Endothelial cell of hepatic sinusoid (primary cell): Measurements from ENCODE around the gene ACSS3.
"Not testable (repeated sequence)": the region's sequence is repeated elsewhere in the genome, so short reads cannot be mapped to it uniquely, and the experiment has no call there.

ENCODE experiments used
- in situ Hi-C: cut with HindIII; loops from 2 replicates; pipeline ENCODE4 v1.10.0; 2017; ENCODE audit warnings: low sequenced_read_pairs

Gene ACSS3

GRCh38 chr12:81092053-81092452, 14.2 kb downstream of the ACSS3 start:
- in situ Hi-C loops, result no loop called here

GRCh38 chr12:81094718-81095360, 17.0 kb downstream of the ACSS3 start:
- in situ Hi-C loops, result no loop called here

- in situ Hi-C loops, result no loop called here
These were observed 17.8 kb downstream of the ACSS3 start for GRCh38 chr12:81095501-81096232.

GRCh38 chr12:81105687-81106086, 27.8 kb downstream of the ACSS3 start:
- in situ Hi-C loops, result no loop called here

GRCh38 chr12:81114226-81114625, 36.3 kb downstream of the ACSS3 start:
- in situ Hi-C loops, result no loop called here

- in situ Hi-C loops, result not testable (repeated sequence)
These were observed 41.2 kb downstream of the ACSS3 start for GRCh38 chr12:81119069-81119468.

GRCh38 chr12:81120961-81121360, 43.1 kb downstream of the ACSS3 start:
- in situ Hi-C loops, result no loop called here

- in situ Hi-C loops, result no loop called here
These were observed 45.7 kb downstream of the ACSS3 start for GRCh38 chr12:81123611-81124010.

- in situ Hi-C loops, result no loop called here
These were observed 47.8 kb downstream of the ACSS3 start for GRCh38 chr12:81125691-81126090.

- in situ Hi-C loops, result no loop called here
These were observed 51.2 kb downstream of the ACSS3 start for GRCh38 chr12:81128930-81129554.

GRCh38 chr12:81136519-81136918, 58.6 kb downstream of the ACSS3 start:
- in situ Hi-C loops, result no loop called here

- in situ Hi-C loops, result no loop called here
These were observed 59.9 kb downstream of the ACSS3 start for GRCh38 chr12:81137801-81138200.

- in situ Hi-C loops, result no loop called here
These were observed 63.3 kb downstream of the ACSS3 start for GRCh38 chr12:81141217-81141616.

GRCh38 chr12:81143057-81143456, 65.2 kb downstream of the ACSS3 start:
- in situ Hi-C loops, result no loop called here

- in situ Hi-C loops, result no loop called here
These were observed 68.6 kb downstream of the ACSS3 start for GRCh38 chr12:81146228-81147225.

GRCh38 chr12:81147292-81147919, 69.5 kb downstream of the ACSS3 start:
- in situ Hi-C loops, result no loop called here

GRCh38 chr12:81150382-81150781, 72.5 kb downstream of the ACSS3 start:
- in situ Hi-C loops, result no loop called here

- in situ Hi-C loops, result no loop called here
These were observed 82.0 kb downstream of the ACSS3 start for GRCh38 chr12:81159856-81160255.

- in situ Hi-C loops, result no loop called here
These were observed 83.8 kb downstream of the ACSS3 start for GRCh38 chr12:81161680-81162079.

GRCh38 chr12:81162391-81163136, 84.7 kb downstream of the ACSS3 start:
- in situ Hi-C loops, result no loop called here
